NCI-H748 (cell line): Measurements from ENCODE around the gene PLK1.
A peak's percentile ranks its signal among the peaks of the same experiment; 100 is the strongest.

Experiments used
- DNase-seq: peaks from one replicate; lab custom pipeline; 2025; ENCODE audit not compliant: unreplicated experiment; lab: John Stamatoyannopoulos, UW

PLK1 gene

GRCh38 chr16:23679274-23679985 is 741 bp downstream of the PLK1 start:
- peak; percentile 35 for DNase-seq

GRCh38 chr16:23679986-23680336 is 1.3 kb downstream of the PLK1 start:
- DNase-seq, result no peak

- DNase-seq, result no peak
Measured at GRCh38 chr16:23682181-23682580, 3.5 kb downstream of the PLK1 start.

- DNase-seq, result no peak
Measured at GRCh38 chr16:23683487-23683886, 4.8 kb downstream of the PLK1 start.

GRCh38 chr16:23687034-23687808 is 8.5 kb downstream of the PLK1 start:
- DNase-seq, result no peak

GRCh38 chr16:23689442-23690187 is 10.9 kb downstream of the PLK1 start:
- no peak for DNase-seq

GRCh38 chr16:23690771-23691482 is 12.2 kb downstream of the PLK1 start:
- DNase-seq, result no peak

GRCh38 chr16:23691483-23692189 is 12.9 kb downstream of the PLK1 start:
- no peak for DNase-seq

- no peak for DNase-seq
Measured at GRCh38 chr16:23692190-23692837, 13.6 kb downstream of the PLK1 start.

GRCh38 chr16:23694265-23694643 is 15.6 kb downstream of the PLK1 start:
- no peak for DNase-seq

GRCh38 chr16:23694644-23695373 is 16.1 kb downstream of the PLK1 start:
- DNase-seq, result no peak

GRCh38 chr16:23695756-23696155 is 17.1 kb downstream of the PLK1 start:
- no peak for DNase-seq

- DNase-seq, result no peak
Measured at GRCh38 chr16:23699100-23699499, 20.4 kb downstream of the PLK1 start.

GRCh38 chr16:23700093-23700492 is 21.4 kb downstream of the PLK1 start:
- no peak for DNase-seq

- DNase-seq, result peak; percentile 66
Measured at GRCh38 chr16:23700509-23700908, 21.8 kb downstream of the PLK1 start.

- no peak for DNase-seq
Measured at GRCh38 chr16:23701045-23701444, 22.4 kb downstream of the PLK1 start.

- DNase-seq, result no peak
Measured at GRCh38 chr16:23702951-23703350, 24.3 kb downstream of the PLK1 start.

GRCh38 chr16:23704772-23705516 is 26.3 kb downstream of the PLK1 start:
- DNase-seq, result no peak

GRCh38 chr16:23705517-23705902 is 26.8 kb downstream of the PLK1 start:
- no peak for DNase-seq
